GM12891 (cell line): ENCODE results near the gene FAIM. TPM values are rescaled to one million over a fixed set of nuclear protein-coding genes. Genes with fewer than 3 reads are reported as not detected.
"Not testable (repeated sequence)": the region's sequence is repeated elsewhere in the genome, so short reads cannot be mapped to it uniquely, and the experiment has no call there.

Experiments used
- DNase-seq: peaks from one replicate; pipeline ENCODE4 v3.0.0; 2011; ENCODE audit warnings: low spot score; ENCODE audit not compliant: insufficient read length
- FAIRE-seq: peaks from 2 replicates; lab custom pipeline; 2011; peaks lifted over from hg19 to GRCh38; lab: Jason Lieb, UNC
- PAX5 ChIP-seq: IDR thresholded peaks from 2 replicates; pipeline ENCODE4 v1.6.1; 2011; ENCODE audit warnings: low read length, moderate library complexity, mild to moderate bottlenecking; ENCODE audit not compliant: insufficient read depth, severe bottlenecking
- POLR2A ChIP-seq: IDR thresholded peaks from 2 replicates; pipeline ENCODE4 v1.6.1; 2011; ENCODE audit warnings: low read depth, low read length, control low read depth
- POLR2AphosphoS5 ChIP-seq: IDR thresholded peaks from 2 replicates; pipeline ENCODE4 v1.6.1; 2011; ENCODE audit warnings: low read depth, low read length, control low read depth
- POU2F2 ChIP-seq: IDR thresholded peaks from 2 replicates; pipeline ENCODE4 v1.6.1; 2011; ENCODE audit warnings: low read depth, mild to moderate bottlenecking, control low read depth, low read length, moderate library complexity
- SPI1 ChIP-seq: IDR thresholded peaks from 2 replicates; pipeline ENCODE4 v1.6.1; 2011; ENCODE audit warnings: low read depth, low read length, control low read depth
- TAF1 ChIP-seq: IDR thresholded peaks from 2 replicates; pipeline ENCODE4 v1.6.1; 2011; ENCODE audit warnings: low read depth, low read length, control low read depth
- polyA plus RNA-seq: library from polyadenylated mRNA; unstranded; fragments of >200 nt; gene quantifications from one replicate; pipeline ENCODE4 v1.2.1, GENCODE V29; 2012; ENCODE audit warnings: low read depth, missing spikeins, inconsistent platforms; ENCODE audit not compliant: missing spikeins

FAIM gene, protein sequence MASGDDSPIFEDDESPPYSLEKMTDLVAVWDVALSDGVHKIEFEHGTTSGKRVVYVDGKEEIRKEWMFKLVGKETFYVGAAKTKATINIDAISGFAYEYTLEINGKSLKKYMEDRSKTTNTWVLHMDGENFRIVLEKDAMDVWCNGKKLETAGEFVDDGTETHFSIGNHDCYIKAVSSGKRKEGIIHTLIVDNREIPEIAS
- polyA plus RNA-seq, result 3.6 TPM

- DNase-seq (peak; percentile 64), FAIRE-seq (peak; percentile 90)
- TF ChIP-seq POLR2A (peak; percentile 60; the same call in 1 of the 2 replicates), PAX5 (no peak), POLR2AphosphoS5 (0 out of 2 replicates have a peak, but pooled peaks have one; percentile 49), POU2F2 (0 out of 2 replicates have a peak, but pooled peaks have one; percentile 19), TAF1 (no peak; the same call in 1 of the 2 replicates)
Observed at GRCh38 chr3:138608322-138609135, at the start of gene FAIM. TSS of gene FAIM (plus strand) at chr3:138608771. CDS start at chr3:138619727, 10,956 bp downstream.

- TF ChIP-seq POLR2A, result no peak
- TF ChIP-seq SPI1, result no peak
- no peak for TF ChIP-seq POLR2AphosphoS5
- no peak for TF ChIP-seq PAX5
- TF ChIP-seq POU2F2, result no peak
- TF ChIP-seq TAF1, result no peak
- FAIRE-seq (no peak), DNase-seq (no peak)
Observed at GRCh38 chr3:138559134-138559533, 49.4 kb upstream of the FAIM start.

DNA sequence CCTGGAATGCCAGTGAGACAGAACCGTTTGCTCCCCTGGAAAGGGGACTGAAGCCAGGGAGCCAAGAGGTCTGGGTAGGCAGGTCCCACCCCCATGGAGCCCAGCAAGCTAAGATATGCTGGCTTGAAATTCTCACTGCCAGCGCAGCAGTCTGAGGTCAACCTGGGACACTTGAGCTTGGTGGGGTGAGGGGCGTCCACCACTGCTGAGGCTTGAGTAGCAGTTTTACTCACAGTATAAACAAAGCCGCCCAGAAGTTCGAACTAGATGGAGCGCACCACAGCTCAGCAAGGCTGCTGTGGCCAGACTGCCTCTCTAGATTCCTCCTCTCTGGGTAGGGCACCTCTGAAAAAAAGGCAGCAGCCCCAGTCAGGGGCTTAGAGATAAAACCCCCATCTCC lies 48.1 kb upstream of the FAIM start:
- TF ChIP-seq SPI1, result no peak
- TF ChIP-seq POLR2A, result no peak
- no peak for TF ChIP-seq POLR2AphosphoS5
- TF ChIP-seq PAX5, result no peak
- TF ChIP-seq TAF1, result no peak
- no peak for TF ChIP-seq POU2F2
- no peak for DNase-seq
- FAIRE-seq, result no peak

DNA sequence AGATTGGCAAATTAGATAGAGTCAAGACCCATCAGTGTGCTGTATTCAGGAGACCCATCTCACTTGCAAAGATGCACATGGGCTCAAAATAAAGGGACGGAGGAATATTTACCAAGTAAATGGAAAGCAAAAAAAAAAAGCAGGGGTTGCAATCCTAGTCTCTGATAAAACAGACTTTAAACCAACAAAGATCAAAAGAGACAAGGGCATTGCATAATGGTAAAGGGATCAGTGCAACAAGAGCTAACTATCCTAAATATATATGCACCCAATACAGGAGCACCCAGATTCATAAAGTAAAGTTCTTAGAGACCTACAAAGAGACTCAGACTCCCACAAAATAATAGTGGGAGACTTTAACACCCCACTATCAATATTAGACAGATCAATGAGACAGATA lies 45.7 kb upstream of the FAIM start:
- not testable (repeated sequence) for FAIRE-seq

GRCh38 chr3:138566293-138566692 lies 42.3 kb upstream of the FAIM start:
- not testable (repeated sequence) for FAIRE-seq

More for the DNA sequence above, 45.7 kb upstream of the FAIM start:
- DNase-seq, result not testable (repeated sequence)

DNA sequence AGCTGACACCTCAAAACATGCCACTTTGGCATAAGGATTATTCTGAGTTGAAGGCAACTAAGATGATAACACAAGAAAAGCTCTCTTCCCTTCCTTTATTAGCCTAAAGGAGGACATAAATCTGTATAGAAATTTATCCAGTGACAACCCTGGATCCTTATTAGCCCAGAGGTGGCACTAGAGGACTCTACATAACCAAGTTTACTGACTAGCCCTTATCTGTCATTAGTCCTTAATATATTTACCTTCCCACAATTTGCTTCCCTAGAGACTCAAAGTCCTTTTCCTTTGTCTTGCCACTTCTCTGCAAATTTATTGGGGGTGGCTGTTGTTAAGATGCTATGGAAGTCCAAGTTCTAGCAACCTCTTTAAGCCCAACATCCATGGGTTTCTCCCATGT lies 41.2 kb upstream of the FAIM start:
- TF ChIP-seq TAF1, result no peak
- no peak for TF ChIP-seq POLR2AphosphoS5
- no peak for FAIRE-seq

More at GRCh38 chr3:138566293-138566692, 42.3 kb upstream of the FAIM start:
- DNase-seq, result not testable (repeated sequence)

DNA sequence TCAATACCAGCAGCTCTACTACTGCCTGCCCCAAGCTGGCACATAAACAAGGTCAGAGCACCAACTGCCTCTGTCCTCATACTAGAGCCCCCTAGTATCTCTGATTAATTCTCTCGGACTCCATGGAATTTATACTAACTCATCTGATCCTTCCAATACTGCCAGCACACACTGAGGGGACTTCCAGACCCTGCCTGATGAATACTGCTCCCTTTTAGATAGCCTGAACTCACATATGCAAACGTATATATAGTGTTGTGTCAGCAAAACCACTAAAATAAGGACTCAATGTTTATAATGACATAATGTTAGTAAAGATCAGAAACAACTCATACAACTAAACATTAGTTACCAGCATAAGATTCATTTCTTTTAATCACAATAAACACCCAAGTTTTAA lies 39.5 kb upstream of the FAIM start:
- TF ChIP-seq POU2F2 (no peak), TAF1 (no peak), POLR2AphosphoS5 (no peak)
- no peak for FAIRE-seq
- no peak for DNase-seq

More for the DNA sequence above, 41.2 kb upstream of the FAIM start:
- DNase-seq, result no peak

GRCh38 chr3:138569624-138570023 lies 38.9 kb upstream of the FAIM start:
- not testable (repeated sequence) for FAIRE-seq, DNase-seq

DNA sequence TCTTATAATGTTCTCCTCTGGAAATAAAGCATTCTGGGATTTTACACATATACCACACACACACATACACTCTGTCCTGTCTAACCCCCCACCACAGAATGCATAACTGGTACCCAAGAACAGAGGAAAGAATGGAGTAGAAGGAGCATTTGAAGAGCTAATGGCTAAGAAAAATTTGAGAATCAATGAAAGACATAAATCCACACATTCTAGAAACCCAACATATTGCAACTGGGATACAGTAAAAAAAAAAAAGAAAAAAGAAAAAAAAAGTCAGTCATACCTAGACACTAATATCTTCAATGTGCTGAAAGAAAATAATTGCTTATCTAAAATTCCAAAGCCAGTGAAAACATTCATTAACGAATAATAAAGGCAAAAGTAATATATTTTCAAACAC lies 35.4 kb upstream of the FAIM start:
- TF ChIP-seq POLR2AphosphoS5, result no peak
- no peak for TF ChIP-seq POU2F2
- no peak for TF ChIP-seq TAF1
- no peak for TF ChIP-seq POLR2A
- TF ChIP-seq PAX5, result no peak
- no peak for TF ChIP-seq SPI1
- DNase-seq, result no peak
- FAIRE-seq, result no peak

- peak; percentile 98 for TF ChIP-seq SPI1
- TF ChIP-seq PAX5, result no peak
- no peak for DNase-seq
- peak; percentile 66 for FAIRE-seq
Observed at GRCh38 chr3:138578141-138578540, 30.4 kb upstream of the FAIM start.

GRCh38 chr3:138578961-138579574 lies 29.5 kb upstream of the FAIM start:
- TF ChIP-seq POLR2AphosphoS5 (no peak), POLR2A (no peak), TAF1 (no peak), POU2F2 (no peak), SPI1 (no peak), PAX5 (no peak)
- FAIRE-seq (peak; percentile 72), DNase-seq (no peak)
